Activated CD4-positive, CD25-positive, alpha-beta regulatory T cell treated with anti-CD3 and anti-CD28 coated beads, Interleukin-2, amount 50 U/mL, for 24 hours (primary cell): ENCODE results near the gene SUSD2.
A peak's percentile ranks its signal among the peaks of the same experiment; 100 is the strongest.

ENCODE experiments used
- ATAC-seq, 2 donors: fragments of 150-1000 bp; cut with Tn5 transposase; one replicate each; pipeline ENCODE4 v1.10.0; 2021; ENCODE audit warnings: mild to moderate bottlenecking in 1 of 2, moderate library complexity in 1 of 2

Gene SUSD2

DNA sequence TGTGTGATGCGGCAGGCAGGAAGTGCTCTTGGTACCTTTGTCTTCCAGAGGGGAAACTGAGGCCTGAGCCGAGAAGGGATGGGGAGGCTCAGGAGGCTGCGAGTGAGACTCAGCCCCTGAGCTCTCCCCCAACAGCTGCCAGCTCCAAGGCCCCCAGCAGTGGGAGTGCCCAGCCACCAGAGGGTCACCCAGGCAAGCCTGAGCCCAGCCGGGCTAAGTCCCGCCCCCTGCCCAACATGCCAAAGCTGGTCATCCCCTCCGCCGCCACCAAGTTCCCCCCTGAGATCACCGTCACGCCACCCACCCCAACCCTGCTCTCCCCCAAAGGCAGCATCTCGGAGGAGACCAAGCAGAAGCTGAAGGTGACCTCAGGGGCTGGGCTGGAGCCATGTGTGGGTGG is 3.8 kb upstream of the SUSD2 start:
- no peak for ATAC-seq

DNA sequence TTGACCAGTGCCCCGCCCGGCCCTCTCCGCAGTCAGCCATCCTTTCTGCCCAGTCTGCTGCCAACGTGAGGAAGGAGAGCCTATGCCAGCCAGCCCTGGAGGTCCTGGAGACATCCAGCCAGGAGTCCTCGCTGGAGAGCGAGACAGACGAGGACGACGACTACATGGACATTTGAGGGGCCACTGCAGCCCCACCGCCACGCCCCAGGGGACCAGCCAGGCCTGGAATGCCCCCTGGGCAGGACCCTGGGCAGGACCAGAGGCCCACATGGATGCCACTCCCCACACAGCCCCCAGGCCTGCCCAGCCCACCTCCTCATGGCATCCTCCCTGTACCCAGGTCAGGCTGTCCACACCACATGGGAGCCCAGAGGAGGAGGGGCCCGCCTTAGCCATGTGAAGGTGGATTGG is 3.3 kb upstream of the SUSD2 start:
- ATAC-seq = no peak

DNA sequence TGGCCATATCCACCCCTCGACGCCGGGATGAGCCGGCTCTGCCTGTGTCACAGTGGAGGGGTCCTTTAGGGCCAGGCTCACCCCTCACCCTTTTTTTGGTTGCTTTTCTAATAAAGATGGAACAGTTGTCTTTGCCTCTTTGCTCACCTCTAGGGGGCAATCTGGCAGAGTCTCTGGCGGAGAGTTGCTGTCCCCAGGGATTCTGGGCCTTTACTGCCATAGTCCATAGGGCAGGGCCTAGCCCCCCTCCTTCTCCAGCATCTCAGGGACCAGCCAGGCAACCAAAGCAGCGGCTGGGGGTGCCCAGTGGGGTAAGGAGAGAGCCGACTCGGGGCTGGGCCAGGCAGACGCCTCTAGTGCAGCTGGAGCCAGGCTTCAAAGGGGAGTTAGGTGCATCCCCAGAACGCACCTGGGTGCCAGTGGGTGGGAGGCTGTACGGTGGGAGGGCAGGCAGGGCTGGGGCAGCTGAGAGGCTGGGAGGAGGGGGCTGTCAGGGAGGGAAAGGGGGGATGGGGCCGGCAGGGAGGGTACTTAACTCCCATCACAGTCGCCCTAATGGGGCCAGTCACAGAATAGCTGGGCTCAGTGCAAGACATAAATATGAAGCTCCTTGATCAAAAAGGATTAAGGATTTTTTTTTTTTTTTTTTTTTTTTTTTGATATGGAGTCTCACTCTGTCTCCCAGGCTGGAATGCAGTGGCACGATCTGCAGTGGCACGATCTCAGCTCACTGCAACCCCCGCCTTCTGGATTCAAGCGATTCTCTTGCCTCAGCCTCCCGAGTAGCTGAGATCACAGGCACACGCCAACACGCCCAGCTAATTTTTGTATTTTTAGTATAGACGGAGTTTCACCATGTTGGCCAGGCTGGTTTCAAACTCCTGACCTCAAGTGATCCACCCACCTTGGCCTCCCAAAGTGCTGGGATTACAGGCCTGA is 2.5 kb upstream of the SUSD2 start:
- ATAC-seq = no peak

DNA sequence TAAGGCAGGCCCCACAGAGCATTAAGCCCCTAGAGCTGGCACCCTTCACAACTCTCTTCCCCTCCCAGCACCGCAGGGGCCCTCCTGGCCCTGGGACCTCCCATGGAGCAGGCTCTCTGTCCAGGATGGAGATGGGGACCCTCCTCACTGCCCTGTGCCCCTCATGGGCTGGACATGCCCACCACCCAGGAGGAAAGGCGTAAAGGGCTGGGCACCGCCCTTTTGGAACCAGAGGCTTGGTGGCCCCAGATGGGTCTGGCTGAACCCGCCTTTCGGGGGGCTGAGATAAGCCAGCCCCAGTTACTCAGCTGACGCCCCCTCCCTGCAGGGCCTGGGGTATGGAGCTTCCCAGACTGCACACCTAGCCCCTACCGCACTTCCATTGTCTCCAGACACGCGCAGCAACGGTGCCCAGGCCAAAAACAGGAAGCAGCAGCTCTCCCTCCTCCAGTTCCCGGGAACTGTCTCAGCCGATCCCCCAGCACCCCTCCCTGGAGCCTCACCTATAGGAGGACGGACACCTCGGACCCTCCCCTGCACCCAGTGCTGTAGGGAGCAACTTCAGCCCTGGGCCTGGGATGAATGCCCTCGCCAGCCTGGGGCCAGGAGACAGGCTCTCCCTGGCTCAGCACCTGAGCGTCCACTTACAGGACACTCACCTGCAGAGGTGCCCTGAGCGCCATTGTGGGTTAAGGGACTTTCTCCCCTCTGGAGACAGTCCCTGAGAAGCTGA is 1.6 kb upstream of the SUSD2 start:
- no peak for ATAC-seq

DNA sequence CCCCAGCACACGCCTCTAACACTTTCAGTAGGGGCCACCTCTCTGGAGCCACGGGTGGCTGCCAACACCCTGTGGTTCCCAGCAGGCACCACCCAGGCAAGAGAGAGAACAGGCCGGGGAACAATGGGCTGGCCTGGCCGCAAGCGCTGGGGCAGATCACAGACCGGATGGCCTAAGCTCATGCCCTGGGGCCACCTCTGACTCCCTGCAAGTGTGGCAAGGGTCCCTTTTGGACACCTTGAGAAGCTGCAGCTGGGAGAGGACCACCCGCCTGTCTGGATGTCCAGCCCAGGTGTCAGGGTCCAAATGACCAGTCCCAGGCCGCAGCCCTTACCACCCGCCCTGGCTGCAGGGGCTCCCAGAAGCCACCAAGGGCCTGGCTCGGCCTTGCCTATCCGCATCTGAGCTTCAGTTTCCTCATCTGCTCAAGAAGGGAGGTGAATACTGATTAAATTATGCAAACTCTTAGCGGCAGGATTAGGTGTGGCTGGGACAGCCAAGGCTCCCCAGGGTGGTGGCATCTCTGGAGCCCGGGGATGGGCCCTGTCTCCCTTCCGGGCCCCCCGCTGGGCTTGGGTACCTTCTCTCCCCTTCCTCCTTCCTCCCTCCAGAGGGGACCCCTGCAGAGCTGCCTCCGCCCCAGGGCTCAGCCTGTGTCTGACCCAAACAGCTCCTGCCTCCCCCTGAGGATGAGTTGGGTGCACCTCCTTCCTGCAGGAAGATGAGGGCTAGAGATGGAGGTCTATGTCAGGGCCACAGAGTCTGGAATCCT is 785 bp upstream of the SUSD2 start:
- no peak for ATAC-seq

DNA sequence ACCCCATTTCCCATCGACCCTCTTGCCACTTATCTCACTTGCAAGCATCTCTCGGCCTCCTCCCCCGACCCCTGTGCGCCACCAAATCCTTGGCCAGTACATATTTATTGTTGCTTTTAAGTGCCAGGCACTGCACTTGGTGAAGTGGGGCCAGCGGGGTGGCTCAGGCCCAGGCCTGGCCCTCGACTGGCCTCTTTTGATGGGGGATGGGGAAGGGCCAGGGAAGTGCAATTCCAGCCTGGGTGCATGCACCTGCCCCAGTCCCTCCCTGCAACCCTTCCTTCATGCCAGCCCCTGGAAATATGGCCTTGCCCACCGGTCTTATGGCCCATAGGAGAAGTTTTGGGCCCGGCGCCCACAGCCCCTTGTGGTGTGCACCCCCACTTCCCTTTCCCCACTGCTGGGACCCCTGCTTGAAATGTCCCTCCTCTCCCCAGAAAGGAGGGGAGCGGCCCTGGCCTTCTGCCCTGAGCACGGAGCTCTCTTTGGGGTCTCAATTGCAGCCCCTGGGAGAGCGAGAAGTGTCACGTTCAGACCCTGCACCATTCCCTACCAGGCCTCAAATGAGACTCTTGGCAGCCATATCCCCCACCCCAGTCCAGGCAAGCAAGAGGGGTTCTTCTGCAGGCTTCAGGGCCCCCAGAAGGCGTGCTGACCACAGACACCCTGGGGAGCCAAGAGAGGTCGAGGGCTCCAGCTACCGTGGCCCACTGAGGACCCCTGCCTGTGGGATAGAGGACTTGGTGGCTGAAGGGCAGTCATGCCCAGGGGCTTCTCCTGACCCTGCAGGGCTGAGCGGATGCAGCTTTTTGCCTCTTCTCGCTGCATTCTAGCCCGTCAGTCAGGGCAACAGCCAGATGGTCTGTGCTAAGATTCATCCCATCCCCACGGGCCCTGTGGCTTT is 961 bp downstream of the SUSD2 start:
- no peak for ATAC-seq

DNA sequence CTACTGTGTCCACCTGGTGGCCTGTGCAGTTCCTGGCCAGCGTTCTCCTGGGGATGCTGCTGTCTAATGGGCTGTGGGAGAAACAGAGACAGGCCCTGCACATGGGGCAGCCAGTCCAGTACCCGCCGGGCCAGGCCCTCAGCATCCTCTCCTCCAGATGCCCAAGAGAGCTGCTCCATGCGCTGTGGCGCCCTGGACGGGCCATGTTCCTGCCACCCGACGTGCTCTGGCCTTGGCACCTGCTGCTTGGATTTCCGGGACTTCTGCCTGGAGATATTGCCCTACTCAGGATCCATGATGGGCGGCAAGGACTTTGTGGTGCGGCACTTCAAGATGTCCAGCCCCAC is 1.6 kb downstream of the SUSD2 start:
- peak in 1 of 2 donors; percentile 4 for ATAC-seq

DNA sequence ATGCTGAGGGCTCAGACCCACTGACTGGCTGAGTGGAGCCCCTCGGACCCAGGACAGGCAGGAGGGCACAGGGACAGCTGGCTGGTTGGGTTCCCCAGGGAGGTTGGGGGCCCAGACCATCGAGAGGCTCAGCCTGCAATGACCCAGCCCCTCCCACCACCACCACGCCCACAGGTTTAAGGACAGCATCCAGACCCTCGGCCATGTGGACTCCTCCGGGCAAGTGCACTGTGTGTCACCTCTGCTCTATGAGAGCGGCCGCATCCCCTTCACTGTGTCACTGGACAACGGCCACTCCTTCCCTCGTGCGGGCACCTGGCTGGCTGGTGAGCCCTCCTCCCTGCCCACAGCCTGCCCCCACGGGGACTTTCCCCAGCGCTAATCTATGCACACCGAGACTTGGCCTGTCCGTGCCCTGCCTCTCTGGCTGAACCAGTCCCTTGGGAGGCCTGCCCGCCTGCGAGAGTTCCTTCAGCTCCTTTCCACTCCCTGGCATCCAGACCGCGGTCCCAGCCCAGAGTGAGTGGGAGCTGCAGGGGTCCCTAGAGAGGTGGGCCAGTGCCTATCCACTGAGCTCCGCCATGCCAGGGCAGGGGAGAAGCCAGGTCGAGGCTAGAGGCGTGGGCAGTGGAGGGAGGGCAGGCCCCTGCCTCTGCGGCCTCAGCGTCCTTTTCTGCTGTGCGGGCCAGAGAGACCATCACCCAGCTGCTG is 2.2 kb downstream of the SUSD2 start:
- no peak for ATAC-seq

DNA sequence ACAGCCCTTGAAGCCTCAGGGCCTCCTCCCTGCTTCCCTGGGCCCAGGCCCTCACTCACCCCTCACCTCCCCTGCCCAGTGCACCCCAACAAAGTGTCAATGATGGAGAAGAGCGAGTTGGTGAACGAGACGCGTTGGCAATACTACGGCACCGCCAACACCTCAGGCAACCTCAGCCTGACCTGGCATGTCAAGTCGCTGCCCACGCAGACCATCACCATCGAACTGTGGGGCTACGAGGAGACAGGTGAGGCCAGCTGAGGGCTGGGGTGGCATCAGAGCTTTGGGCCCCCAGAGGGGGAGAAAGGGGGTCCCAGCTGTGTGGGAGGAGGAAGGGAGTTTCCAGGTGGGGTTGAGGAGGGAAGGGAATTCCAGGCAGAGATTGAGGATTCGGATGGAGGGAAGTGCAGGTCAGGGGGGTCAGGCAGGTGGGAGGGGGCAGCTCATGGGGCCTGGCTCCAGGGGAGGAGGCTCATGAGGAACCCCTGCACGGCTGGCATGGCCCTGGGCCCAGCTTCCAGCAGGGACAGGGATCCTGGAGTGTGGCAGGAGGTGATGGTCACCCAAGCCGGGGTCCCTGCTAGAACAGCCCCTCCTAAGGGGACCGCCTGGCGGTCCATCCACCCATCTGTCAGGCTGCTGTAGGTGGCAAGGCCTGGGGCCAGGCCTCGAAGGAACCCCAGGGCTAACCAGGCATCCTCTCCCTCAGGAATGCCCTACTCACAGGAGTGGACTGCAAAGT is 2.9 kb downstream of the SUSD2 start:
- no peak for ATAC-seq

DNA sequence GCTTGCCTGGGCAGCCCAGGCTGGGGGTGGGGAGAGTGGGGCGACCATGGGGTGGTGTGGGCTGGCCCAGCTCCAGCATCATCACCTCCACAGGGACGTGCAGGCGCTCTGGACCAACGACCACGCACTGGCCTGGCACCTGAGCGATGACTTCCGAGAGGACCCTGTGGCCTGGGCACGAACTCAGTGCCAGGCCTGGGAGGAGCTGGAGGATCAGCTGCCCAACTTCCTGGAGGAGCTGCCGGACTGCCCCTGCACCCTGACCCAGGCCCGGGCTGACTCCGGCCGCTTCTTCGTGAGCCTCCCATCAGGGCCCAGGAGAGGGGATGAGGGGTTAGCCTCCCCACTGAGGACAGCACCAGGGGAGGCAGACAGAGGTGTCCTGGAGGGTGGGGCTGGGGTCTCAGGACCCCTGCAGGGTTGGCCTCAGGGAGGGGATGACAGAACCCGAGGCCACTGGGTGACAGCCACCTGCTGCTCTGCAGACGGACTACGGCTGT is 3.8 kb downstream of the SUSD2 start:
- ATAC-seq = no peak

DNA sequence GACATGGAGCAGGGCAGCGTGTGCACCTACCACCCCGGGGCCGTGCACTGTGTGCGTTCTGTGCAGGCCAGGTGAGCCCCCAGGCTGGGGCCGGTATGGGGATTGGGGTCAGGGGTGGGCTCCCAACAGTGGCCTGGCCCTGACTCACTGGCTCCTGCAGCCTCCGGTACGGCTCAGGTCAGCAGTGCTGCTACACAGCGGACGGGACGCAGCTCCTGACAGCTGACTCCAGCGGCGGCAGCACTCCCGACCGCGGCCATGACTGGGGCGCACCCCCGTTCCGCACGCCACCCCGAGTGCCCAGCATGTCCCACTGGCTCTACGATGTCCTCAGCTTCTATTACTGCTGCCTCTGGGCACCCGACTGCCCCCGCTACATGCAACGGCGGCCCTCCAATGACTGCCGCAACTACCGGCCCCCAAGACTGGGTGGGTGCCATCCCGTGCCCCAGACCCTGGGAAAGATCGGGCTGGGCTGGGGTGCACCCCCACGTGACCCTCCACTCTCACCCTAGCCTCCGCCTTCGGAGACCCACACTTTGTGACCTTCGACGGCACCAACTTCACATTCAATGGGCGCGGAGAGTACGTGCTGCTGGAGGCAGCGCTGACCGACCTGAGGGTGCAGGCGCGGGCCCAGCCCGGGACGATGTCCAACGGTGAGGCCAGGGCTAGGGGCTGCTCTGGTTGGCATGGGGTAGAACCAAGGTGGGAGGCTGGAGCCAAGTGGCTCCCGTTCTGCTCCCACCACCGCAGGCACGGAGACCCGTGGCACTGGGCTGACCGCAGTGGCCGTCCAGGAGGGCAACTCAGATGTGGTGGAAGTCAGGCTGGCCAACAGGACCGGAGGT is 4.4 kb downstream of the SUSD2 start:
- ATAC-seq = no peak

DNA sequence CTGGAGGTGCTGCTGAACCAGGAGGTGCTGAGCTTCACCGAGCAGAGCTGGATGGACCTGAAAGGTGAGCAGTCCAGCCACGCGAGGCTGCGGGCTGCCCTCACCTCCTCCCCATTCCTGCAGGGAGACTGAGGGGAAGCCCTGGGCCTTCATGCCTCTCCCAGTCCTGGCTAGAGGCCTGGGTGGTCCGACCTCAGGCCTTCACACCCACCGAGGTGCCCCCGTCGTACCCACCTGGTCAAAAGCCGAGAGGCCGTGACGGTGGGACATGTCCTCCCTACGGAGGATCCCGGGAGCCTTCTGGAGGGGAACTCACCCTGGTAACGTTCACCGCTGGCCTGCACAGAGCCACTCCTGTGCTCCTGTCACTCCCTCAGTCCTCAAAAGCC is 5.1 kb downstream of the SUSD2 start:
- ATAC-seq = no peak

DNA sequence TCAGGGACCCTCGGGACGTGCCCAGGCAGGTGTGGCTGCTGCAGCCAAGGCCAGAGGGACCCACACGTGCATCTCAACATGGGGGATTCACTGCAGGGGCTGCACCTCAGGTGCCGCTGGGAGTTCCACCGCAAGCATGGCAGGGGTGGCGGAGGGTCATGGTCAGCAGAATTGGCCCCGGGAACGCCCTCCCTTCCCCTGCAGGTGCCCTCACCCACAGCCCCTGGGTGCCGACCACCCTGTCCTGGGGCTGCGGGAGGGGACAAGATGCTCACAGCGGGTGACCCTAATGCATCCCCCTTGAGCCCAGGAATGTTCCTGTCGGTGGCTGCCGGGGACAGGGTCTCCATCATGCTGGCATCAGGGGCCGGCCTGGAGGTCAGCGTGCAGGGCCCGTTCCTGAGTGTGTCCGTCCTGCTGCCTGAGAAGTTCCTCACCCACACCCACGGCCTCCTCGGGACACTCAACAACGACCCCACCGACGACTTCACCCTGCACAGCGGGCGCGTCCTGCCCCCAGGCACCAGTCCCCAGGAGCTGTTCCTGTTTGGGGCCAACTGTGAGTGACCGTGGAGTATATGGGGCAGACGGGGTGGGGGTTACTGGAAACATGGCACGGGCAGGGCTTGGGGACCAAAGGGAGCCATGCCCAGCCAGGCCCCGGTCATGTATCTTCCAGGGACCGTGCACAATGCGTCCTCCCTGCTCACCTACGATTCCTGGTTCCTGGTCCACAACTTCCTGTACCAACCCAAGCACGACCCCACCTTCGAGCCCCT is 5.8 kb downstream of the SUSD2 start:
- ATAC-seq = no peak

DNA sequence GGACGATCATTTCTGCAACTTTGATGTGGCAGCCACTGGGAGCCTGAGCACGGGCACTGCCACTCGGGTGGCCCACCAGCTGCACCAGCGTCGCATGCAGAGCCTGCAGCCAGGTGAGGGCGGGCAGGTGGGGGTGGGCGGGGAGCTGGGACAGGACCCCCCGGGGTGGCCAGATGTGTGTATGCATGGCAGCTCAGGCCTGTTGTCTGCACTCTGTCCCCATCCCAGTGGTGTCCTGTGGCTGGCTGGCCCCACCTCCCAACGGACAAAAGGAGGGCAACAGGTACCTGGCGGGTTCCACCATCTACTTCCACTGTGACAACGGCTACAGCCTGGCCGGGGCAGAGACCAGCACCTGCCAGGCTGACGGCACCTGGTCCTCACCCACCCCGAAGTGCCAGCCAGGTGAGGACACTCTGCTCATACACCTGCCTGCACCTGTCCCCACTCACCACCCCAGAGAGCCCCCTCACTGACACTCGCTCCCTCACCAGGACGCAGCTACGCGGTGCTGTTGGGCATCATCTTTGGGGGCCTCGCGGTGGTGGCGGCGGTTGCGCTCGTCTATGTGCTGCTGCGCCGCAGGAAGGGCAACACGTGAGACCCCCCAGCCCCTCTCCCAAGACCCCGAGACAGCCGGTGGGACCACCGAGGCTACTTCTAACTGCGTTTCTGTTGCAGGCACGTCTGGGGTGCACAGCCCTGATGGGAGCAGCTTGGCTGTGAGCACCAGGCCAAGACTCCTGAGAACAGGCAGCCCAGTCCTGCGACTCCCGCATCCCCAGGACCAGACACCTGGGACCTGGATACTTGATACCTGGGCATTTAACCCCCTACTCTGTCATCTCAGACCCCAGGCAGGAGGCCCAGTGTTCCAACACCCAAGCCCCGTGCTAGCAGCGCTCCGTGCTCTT is 6.7 kb downstream of the SUSD2 start:
- no peak for ATAC-seq

DNA sequence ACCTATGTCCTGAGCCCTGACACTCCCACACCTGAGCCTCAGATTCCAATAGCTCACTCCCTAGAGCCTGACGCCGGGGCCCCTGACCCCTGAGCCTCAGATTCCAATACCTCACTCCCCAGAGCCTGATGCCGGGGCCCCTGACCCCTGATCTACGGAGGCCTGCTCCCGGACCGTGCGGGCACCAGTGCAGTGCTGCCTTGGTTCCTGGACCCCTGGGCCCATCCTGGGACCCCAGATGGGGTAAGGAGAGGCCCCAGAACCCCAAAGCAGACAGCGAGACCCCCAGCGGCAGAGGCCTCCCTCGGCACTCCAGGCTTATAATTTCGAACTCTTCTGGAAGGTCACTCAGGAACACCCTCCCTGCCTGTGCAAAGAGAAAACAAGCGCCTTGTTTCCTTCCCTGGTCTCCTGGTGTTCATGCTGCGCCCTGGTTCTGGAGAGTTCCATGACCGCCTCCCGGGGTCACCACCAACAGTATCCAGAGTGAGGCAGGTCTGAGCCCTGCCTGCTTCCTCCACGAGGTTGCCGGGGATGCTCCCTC is 7.5 kb downstream of the SUSD2 start:
- ATAC-seq = no peak

DNA sequence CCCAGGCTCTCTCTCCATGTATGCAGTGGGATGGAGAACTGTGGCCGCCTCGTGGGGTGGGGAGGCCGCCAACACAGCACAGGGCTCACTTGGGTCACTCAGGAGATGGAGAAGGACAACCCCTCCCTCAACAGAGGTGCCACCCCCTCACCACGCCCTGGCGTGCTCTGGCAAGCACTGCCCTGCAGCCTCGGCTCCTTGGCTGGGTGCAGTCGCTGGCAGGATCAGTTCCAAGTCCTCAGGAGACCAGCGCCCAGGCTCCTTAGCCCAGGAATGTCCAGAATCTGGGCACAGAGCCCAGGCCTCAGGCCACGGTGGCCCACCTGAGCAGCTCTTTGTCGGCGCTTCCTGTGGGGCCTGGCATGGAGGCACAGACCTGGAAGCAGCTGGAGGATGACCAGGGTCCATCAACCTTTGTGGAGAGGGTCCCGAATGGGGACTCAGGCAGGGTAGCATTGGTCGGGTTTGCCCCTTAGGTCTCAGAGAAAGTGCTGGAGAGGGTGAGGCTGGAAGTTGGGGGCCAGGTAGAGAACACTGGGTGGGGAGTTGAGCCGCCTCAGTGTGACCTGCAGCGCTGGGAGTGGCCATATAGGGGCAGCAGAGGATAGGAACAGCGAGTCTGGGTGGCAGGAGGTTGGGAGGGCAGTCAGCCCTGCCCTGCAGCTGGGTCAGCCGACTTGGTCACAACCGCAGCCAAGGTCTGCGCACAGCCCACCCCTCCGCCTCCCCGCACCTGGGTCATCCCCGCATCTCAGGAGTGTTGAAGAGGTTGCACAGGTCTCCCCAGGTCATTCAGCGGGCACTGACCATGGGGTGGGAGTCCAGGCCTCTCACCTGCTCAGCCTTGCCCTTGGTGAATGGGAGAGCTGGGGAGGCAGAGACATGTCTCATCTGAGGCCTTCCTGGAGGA is 8.2 kb downstream of the SUSD2 start:
- ATAC-seq = peak; percentile 16 to 36
